OCI-LY7 (cell line): ENCODE measurements around the gene MACROD2. TPM values are rescaled to one million over a fixed set of nuclear protein-coding genes. Genes with fewer than 3 reads are reported as not detected.

ENCODE experiments used
- BruUV-seq: library from RNA; stranded (reverse); fragments of 400-500 nt; replicated peaks from 2 replicates; lab custom pipeline; 2021; lab: Mats Ljungman, UMichigan
- CTCF ChIA-PET: fragments of 300-600 bp; sonication (Branson Sonifier 250); formaldehyde crosslinking; loops from one replicate; lab custom pipeline; 2022; ENCODE audit warnings: antibody characterized with exemption; ENCODE audit not compliant: unreplicated experiment; lab: Charles Lee
- POLR2A ChIA-PET: fragments of 300-600 bp; sonication (Branson Sonifier 250); formaldehyde crosslinking; loops from one replicate; lab custom pipeline; 2022; ENCODE audit warnings: antibody characterized with exemption; lab: Charles Lee
- DNase-seq: peaks from one replicate; pipeline ENCODE4 v3.0.0-alpha.2; 2015; ENCODE audit warnings: low spot score
- H2AFZ ChIP-seq: fragments of 200-600 bp; sonication (generic), shearing (Covaris generic); 2 replicates; pipeline ENCODE4 v1.6.1; 2014; ENCODE audit warnings: mild to moderate bottlenecking, antibody characterized with exemption, low read length, moderate library complexity
- H3K27ac ChIP-seq: fragments of 200-600 bp; sonication (generic); 2 replicates; pipeline ENCODE4 v1.5.1; 2014; ENCODE audit warnings: mixed run types, low read depth, mild to moderate bottlenecking, moderate library complexity, low read length, inconsistent platforms; ENCODE audit not compliant: poor library complexity, severe bottlenecking
- H3K36me3 ChIP-seq: fragments of 200-600 bp; sonication (generic); 2 replicates; pipeline ENCODE4 v1.6.1; 2014; ENCODE audit warnings: mild to moderate bottlenecking, antibody characterized with exemption, low read length, moderate library complexity, mixed read lengths; ENCODE audit not compliant: insufficient read depth
- H3K4me1 ChIP-seq: fragments of 200-600 bp; sonication (generic); 2 replicates; pipeline ENCODE4 v1.5.1; 2014; ENCODE audit warnings: mild to moderate bottlenecking, low read length; ENCODE audit not compliant: insufficient read depth, poor library complexity, severe bottlenecking
- H3K4me2 ChIP-seq: fragments of 200-600 bp; sonication (generic); 2 replicates; pipeline ENCODE4 v1.6.1; 2014; ENCODE audit warnings: mild to moderate bottlenecking, low read length
- H3K4me3 ChIP-seq: fragments of 200-600 bp; sonication (generic); 2 replicates; pipeline ENCODE4 v1.5.1; 2014; ENCODE audit warnings: mild to moderate bottlenecking, low read depth, low read length; ENCODE audit not compliant: poor library complexity, severe bottlenecking
- H3K79me2 ChIP-seq: fragments of 200-600 bp; sonication (generic); 2 replicates; pipeline ENCODE4 v1.6.1; 2016; ENCODE audit warnings: low read depth, mild to moderate bottlenecking, low read length, moderate library complexity, mixed read lengths; ENCODE audit not compliant: insufficient read depth
- H3K9me2 ChIP-seq: fragments of 200-600 bp; sonication (generic); 2 replicates; pipeline ENCODE4 v1.6.1; 2016; ENCODE audit warnings: mild to moderate bottlenecking, low read length, mixed read lengths; ENCODE audit not compliant: insufficient read depth
- H3K9me3 ChIP-seq: fragments of 200-600 bp; sonication (generic); 2 replicates; pipeline ENCODE4 v1.6.1; 2014; ENCODE audit warnings: mild to moderate bottlenecking, mixed run types, low read length, mixed read lengths
- H4K20me1 ChIP-seq: fragments of 200-600 bp; sonication (generic); 2 replicates; pipeline ENCODE4 v1.6.1; 2014; ENCODE audit warnings: mild to moderate bottlenecking, antibody characterized with exemption, low read length, moderate library complexity, mixed read lengths; ENCODE audit not compliant: insufficient read depth
- CTCF ChIP-seq: fragments of 200-600 bp; sonication (generic); conservative IDR thresholded peaks from 2 replicates; pipeline ENCODE4 v1.5.1; 2014; ENCODE audit warnings: mild to moderate bottlenecking, antibody characterized with exemption, low read length, moderate library complexity, mixed read lengths
- EZH2phosphoT487 ChIP-seq: fragments of 200-600 bp; sonication (generic); IDR thresholded peaks from 2 replicates; pipeline ENCODE4 v1.6.1; 2018; ENCODE audit warnings: low read depth, borderline replicate concordance, mild to moderate bottlenecking, mixed run types, antibody characterized with exemption, low read length, moderate library complexity, mixed read lengths
- intact Hi-C: fragments of 100-400 bp; cut with micrococcal nuclease; formaldehyde crosslinking; loops from one replicate; pipeline ENCODE4 v1.10.0; 2022; ENCODE audit not compliant: unreplicated experiment
- total RNA-seq, 2 experiments: library from RNA; depleted of rRNA in 1 of 2; stranded (reverse); fragments of >200 nt in 1 of 2; shearing (Covaris generic) in 1 of 2; gene quantifications; 2 replicates each; pipeline ENCODE4 v1.2.3, GENCODE V29; 2014 to 2022

MACROD2 gene
- total RNA-seq, 2 experiments from 2014 or later: 0.09 to 4.5 TPM

- peaks cover 13% of the 10 kb centered on the region for H3K4me1 ChIP-seq
- H2AFZ ChIP-seq: no peak overlapping the region
- H4K20me1 ChIP-seq: no peaks in the 10 kb centered on the region
- H3K9me3 ChIP-seq: no peaks in the 10 kb centered on the region
- no peak overlapping the region for H3K27ac ChIP-seq
- no peaks in the 10 kb centered on the region for H3K79me2 ChIP-seq
- no peaks in the 10 kb centered on the region for H3K9me2 ChIP-seq
- no peak for TF ChIP-seq CTCF
- TF ChIP-seq EZH2phosphoT487: no peak
- CTCF ChIA-PET: no interaction called here
- H3K4me2 ChIP-seq: no peak overlapping the region
- no peak for DNase-seq
- intact Hi-C loops: no loop called here
- H3K4me3 ChIP-seq: no peak overlapping the region
- BruUV-seq: no TSS peak
- no peaks in the 10 kb centered on the region for H3K36me3 ChIP-seq
- POLR2A ChIA-PET: no interaction called here
Measured at GRCh38 chr20:15918631-15919030, 1923.3 kb downstream of the MACROD2 start.

- intact Hi-C loops: no loop called here
- H4K20me1 ChIP-seq: no peaks in the 10 kb centered on the region
- TF ChIP-seq CTCF (no peak), EZH2phosphoT487 (no peak)
- no peaks in the 10 kb centered on the region for H3K9me3 ChIP-seq
- H2AFZ ChIP-seq: no peak overlapping the region
- H3K27ac ChIP-seq: no peak overlapping the region
- no peak overlapping the region for H3K4me3 ChIP-seq
- no peaks in the 10 kb centered on the region for H3K79me2 ChIP-seq
- no peak overlapping the region for H3K4me2 ChIP-seq
- POLR2A ChIA-PET: no interaction called here
- BruUV-seq: no TSS peak
- no peak for DNase-seq
- H3K4me1 ChIP-seq: peaks cover 13% of the 10 kb centered on the region
- no peaks in the 10 kb centered on the region for H3K36me3 ChIP-seq
- no peaks in the 10 kb centered on the region for H3K9me2 ChIP-seq
- CTCF ChIA-PET: no interaction called here
Measured at GRCh38 chr20:15919118-15919517, 1923.8 kb downstream of the MACROD2 start.

- Histone ChIP-seq H2AFZ (no peak overlapping the region), H3K27ac (no peak overlapping the region), H3K4me3 (no peak overlapping the region), H4K20me1 (no peaks in the 10 kb centered on the region), H3K9me3 (no peaks in the 10 kb centered on the region), H3K9me2 (no peaks in the 10 kb centered on the region), H3K79me2 (no peaks in the 10 kb centered on the region), H3K4me2 (no peak overlapping the region), H3K4me1 (peaks cover 13% of the 10 kb centered on the region), H3K36me3 (no peaks in the 10 kb centered on the region)
- POLR2A ChIA-PET: interaction anchor here (1.2 kb wide), 1 partner anchor 34 kb away, joined by 3 read pairs; no protein-coding TSS in a partner anchor
- no peak for TF ChIP-seq EZH2phosphoT487
- no peak for TF ChIP-seq CTCF
- CTCF ChIA-PET: no interaction called here
- DNase-seq: no peak
- BruUV-seq: no TSS peak
- intact Hi-C loops: no loop called here
Measured at GRCh38 chr20:15921930-15922329, 1926.6 kb downstream of the MACROD2 start.
